ENCODE data around the gene SRD5A1. TPM values are rescaled to one million over a fixed set of nuclear protein-coding genes. Genes with fewer than 3 reads are reported as not detected.

SRD5A1 gene
- total and polyA plus RNA-seq, 2 of the 8 experiments (the other 6 are each of a cell fraction or from before 2014, with no cell fraction given): 34.7 to 42.4 TPM

DNA sequence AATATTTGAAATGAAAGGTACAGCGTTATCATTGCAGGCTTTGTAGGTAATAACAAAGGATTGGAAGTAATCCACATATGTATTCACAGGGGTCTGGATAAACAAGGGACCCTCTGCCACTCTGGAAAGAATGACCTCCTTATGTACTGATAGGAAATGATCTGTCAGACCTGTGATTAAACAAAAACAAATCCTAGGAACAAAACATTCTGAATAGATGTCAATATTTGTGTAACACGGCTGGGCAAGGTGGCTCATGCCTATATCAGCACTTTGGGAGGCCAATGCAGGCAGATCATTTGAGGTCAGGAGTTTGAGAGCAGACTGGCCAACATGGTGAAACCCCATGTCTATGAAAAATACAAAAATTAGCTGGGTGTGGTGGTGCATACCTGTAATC is 42.7 kb upstream of the SRD5A1 start:
- H3K18ac ChIP-seq (ENCODE audit: extremely low read depth, low read length): no peak overlapping the region
- no peak overlapping the region for H3K4me2 ChIP-seq (ENCODE audit: insufficient read depth in 1 of 2, low read depth in 2 of 2, low read length in 2 of 2)
- no peak overlapping the region for H3K23ac ChIP-seq (ENCODE audit: insufficient read length)
- no peak overlapping the region for H2BK5ac ChIP-seq (ENCODE audit: low read depth, low read length)
- no peak overlapping the region for H3K56ac ChIP-seq (replicated peaks; ENCODE audit: insufficient read length, low read depth, low read length)
- H3K14ac ChIP-seq (ENCODE audit: insufficient read length): no peak overlapping the region
- H4K91ac ChIP-seq (replicated peaks; ENCODE audit: insufficient read length, low read length): no peak overlapping the region
- TF ChIP-seq EZH2 (IDR thresholded peaks at IDR 0.05; ENCODE audit: low read depth, low read length, severe bottlenecking): no peak
- H3K9ac ChIP-seq (replicated peaks in 1 of 4; ENCODE audit: extremely low read depth in 1 of 4, low read depth in 3 of 4, low read length in 3 of 4): no peak overlapping the region
- WGBS, 2 experiments (ENCODE audit: extremely low coverage in 1 of 2, insufficient coverage in 1 of 2, insufficient read length in 1 of 2, insufficient replicate concordance in 2 of 2, low coverage in 1 of 2, low lambda C conversion rate in 2 of 2, missing lambda C conversion rate in 1 of 2): 84% methylated on average over 2 of the region's 2 CpGs; no CpG with 5 or more reads in 1 of the 2 experiments
- no peaks in the 10 kb centered on the region for H3K4me1 ChIP-seq (replicated peaks in 1 of 4; ENCODE audit: control insufficient read depth in 3 of 4, insufficient read depth in 4 of 4, low read length in 3 of 4)
- H2BK20ac ChIP-seq (ENCODE audit: low read length): no peak overlapping the region
- H4K20me1 ChIP-seq (replicated peaks in 1 of 2; ENCODE audit: control insufficient read depth in 1 of 2, insufficient read depth in 2 of 2, low read length in 2 of 2): no peaks in the 10 kb centered on the region
- no peaks in the 10 kb centered on the region for H3K79me1 ChIP-seq (ENCODE audit: low read depth, low read length)
- no peaks in the 10 kb centered on the region for H3K79me2 ChIP-seq (ENCODE audit: control insufficient read depth in 1 of 2, insufficient read depth in 2 of 2, low read length in 2 of 2)
- no peak overlapping the region for H2AK5ac ChIP-seq (ENCODE audit: low read depth, low read length)
- H2BK120ac ChIP-seq (replicated peaks; ENCODE audit: low read depth, low read length): no peak overlapping the region
- no peak for FAIRE-seq
- no peaks in the 10 kb centered on the region for H3K36me3 ChIP-seq (ENCODE audit: control insufficient read depth in 2 of 4, insufficient read depth in 4 of 4, low read length in 3 of 4)
- ChIA-PET CTCF (ENCODE audit: partially characterized antibody) (interaction anchor here (0.6 kb wide), 1 partner anchor 1631 kb away, joined by 3 read pairs; no protein-coding TSS in a partner anchor), POLR2A (ENCODE audit: partially characterized antibody) (no interaction called here)
- no peak overlapping the region for H4K5ac ChIP-seq (ENCODE audit: insufficient read length, low read depth, low read length)
- no peak overlapping the region for H4K8ac ChIP-seq (ENCODE audit: extremely low read depth, insufficient read depth, low read length)
- H3K23me2 ChIP-seq (ENCODE audit: low read depth, low read length): no peaks in the 10 kb centered on the region
- no peak overlapping the region for H3K27ac ChIP-seq (ENCODE audit: low read depth, low read length)
- DNase-seq (ENCODE audit: low read depth in 1 of 2, low spot score in 2 of 2): no peak
- H3K4ac ChIP-seq (replicated peaks; ENCODE audit: insufficient read length, low read depth, low read length): no peak overlapping the region
- no peaks in the 10 kb centered on the region for H3K9me3 ChIP-seq (ENCODE audit: insufficient read depth in 2 of 2, low read depth in 1 of 2, low read length in 1 of 2)
- H2BK15ac ChIP-seq (ENCODE audit: low read length): no peak overlapping the region
- no peak overlapping the region for H2BK12ac ChIP-seq (ENCODE audit: low read depth, low read length)
- H3K27me3 ChIP-seq (replicated peaks in 1 of 4; ENCODE audit: control insufficient read depth in 3 of 4, extremely low read depth in 1 of 4, insufficient read depth in 3 of 4, low read length in 3 of 4): no peaks in the 10 kb centered on the region
- no peak overlapping the region for H2AFZ ChIP-seq (ENCODE audit: low read length)
- no peak overlapping the region for H3K4me3 ChIP-seq (ENCODE audit: extremely low read depth in 1 of 4, insufficient read depth in 2 of 4, low read depth in 3 of 4, low read length in 4 of 4)

Measured in H1 (cell line).